ENCODE results near the gene CAMTA1.

CAMTA1 gene

DNA sequence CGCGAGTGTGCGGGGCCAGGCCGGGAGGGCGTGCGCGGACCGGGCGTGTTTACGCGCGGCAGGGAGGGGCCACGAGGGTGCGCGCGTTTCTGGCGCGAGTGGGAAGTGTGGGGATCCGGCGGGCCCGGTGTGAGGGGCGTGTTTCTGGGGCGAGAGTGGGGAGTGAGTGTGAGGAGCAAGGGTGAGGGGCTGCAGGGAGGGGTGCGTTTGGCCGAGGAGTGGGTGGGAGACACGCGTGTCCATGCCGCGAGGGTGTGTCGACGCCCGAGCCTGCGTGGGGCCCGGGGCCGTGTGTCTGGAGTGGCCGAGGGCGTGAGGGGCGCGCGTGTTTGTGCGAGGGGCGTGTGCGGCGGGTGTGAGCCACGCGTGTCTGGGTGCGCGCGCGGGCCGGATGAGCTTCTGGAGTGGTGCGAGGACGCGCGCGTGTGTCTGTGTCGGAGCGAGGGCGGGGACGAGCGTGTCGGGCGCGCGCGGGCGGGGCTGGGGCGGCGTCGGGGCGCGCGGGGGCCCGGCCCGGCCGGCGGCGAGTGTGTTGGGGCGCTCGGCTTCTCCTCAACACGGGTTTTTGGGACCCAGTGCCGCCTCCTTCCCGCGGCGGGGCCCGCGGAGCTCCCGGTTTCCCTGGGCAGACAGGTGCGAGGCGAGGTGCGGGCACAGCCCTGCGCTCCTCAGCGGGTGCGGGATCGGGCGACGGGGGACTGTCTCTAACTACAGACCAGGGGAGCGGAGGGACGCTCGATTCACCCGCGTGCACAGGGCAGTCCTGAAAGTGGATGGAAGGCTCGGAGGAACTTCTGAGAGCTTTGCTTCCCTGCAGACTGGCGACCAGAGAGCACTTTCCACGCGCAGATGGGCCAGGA is 920.0 kb downstream of the CAMTA1 start (continued):
- no peak for TF ChIP-seq ZNF391 (tag by site-specific recombination; IDR thresholded peaks at IDR 0.05; ENCODE audit: borderline replicate concordance, low read depth)
- TF ChIP-seq KLF1 (tag by site-specific recombination; IDR thresholded peaks at IDR 0.05) = peak; percentile 89
- TF ChIP-seq ZNF121 (tag by site-specific recombination; IDR thresholded peaks at IDR 0.05) = no peak
- TF ChIP-seq ZNF114 (tag by site-specific recombination; IDR thresholded peaks at IDR 0.05) = no peak
- TF ChIP-seq ZIC2 (tag by site-specific recombination; IDR thresholded peaks at IDR 0.05) = no peak
- no peak for TF ChIP-seq ZNF549 (tag by site-specific recombination; IDR thresholded peaks at IDR 0.05)
- no peak for TF ChIP-seq ZNF514 (tag by site-specific recombination; IDR thresholded peaks at IDR 0.05)
- peak; percentile 75 for TF ChIP-seq ZFHX2 (tag by site-specific recombination; conservative IDR thresholded peaks at IDR 0.05)
- TF ChIP-seq, protein P1, sequence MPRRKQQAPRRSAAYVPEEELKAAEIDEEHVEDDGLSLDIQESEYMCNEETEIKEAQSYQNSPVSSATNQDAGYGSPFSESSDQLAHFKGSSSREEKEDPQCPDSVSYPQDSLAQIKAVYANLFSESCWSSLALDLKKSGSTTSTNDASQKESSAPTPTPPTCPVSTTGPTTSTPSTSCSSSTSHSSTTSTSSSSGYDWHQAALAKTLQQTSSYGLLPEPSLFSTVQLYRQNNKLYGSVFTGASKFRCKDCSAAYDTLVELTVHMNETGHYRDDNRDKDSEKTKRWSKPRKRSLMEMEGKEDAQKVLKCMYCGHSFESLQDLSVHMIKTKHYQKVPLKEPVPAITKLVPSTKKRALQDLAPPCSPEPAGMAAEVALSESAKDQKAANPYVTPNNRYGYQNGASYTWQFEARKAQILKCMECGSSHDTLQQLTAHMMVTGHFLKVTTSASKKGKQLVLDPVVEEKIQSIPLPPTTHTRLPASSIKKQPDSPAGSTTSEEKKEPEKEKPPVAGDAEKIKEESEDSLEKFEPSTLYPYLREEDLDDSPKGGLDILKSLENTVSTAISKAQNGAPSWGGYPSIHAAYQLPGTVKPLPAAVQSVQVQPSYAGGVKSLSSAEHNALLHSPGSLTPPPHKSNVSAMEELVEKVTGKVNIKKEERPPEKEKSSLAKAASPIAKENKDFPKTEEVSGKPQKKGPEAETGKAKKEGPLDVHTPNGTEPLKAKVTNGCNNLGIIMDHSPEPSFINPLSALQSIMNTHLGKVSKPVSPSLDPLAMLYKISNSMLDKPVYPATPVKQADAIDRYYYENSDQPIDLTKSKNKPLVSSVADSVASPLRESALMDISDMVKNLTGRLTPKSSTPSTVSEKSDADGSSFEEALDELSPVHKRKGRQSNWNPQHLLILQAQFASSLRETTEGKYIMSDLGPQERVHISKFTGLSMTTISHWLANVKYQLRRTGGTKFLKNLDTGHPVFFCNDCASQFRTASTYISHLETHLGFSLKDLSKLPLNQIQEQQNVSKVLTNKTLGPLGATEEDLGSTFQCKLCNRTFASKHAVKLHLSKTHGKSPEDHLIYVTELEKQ (tag by site-specific recombination; IDR thresholded peaks at IDR 0.05; ENCODE audit: borderline replicate concordance) = no peak; the same call in 1 of the 2 replicates
- TF ChIP-seq ZNF830 (tag by site-specific recombination; IDR thresholded peaks at IDR 0.05; ENCODE audit: low read depth) = no peak
- TF ChIP-seq ZNF214 (tag by site-specific recombination; IDR thresholded peaks at IDR 0.05; ENCODE audit: borderline replicate concordance) = no peak
- no peak for TF ChIP-seq YY1 (tag by site-specific recombination; IDR thresholded peaks at IDR 0.05)
- TF ChIP-seq ZSCAN23 (tag by site-specific recombination; IDR thresholded peaks at IDR 0.05) = no peak
- 0 out of 2 replicates have a peak, but pooled peaks have one; percentile 36 for TF ChIP-seq KLF10 (tag by site-specific recombination; IDR thresholded peaks at IDR 0.05)
- TF ChIP-seq, protein P2, sequence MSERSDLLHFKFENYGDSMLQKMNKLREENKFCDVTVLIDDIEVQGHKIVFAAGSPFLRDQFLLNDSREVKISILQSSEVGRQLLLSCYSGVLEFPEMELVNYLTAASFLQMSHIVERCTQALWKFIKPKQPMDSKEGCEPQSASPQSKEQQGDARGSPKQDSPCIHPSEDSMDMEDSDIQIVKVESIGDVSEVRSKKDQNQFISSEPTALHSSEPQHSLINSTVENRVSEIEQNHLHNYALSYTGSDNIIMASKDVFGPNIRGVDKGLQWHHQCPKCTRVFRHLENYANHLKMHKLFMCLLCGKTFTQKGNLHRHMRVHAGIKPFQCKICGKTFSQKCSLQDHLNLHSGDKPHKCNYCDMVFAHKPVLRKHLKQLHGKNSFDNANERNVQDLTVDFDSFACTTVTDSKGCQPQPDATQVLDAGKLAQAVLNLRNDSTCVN (tag by site-specific recombination; optimal IDR thresholded peaks at IDR 0.05) = peak; percentile 84
- no peak for TF ChIP-seq ZNF776 (tag by site-specific recombination; IDR thresholded peaks at IDR 0.05; ENCODE audit: borderline replicate concordance)
- TF ChIP-seq, protein P3, sequence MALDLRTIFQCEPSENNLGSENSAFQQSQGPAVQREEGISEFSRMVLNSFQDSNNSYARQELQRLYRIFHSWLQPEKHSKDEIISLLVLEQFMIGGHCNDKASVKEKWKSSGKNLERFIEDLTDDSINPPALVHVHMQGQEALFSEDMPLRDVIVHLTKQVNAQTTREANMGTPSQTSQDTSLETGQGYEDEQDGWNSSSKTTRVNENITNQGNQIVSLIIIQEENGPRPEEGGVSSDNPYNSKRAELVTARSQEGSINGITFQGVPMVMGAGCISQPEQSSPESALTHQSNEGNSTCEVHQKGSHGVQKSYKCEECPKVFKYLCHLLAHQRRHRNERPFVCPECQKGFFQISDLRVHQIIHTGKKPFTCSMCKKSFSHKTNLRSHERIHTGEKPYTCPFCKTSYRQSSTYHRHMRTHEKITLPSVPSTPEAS (tag by site-specific recombination; IDR thresholded peaks at IDR 0.05) = no peak
- TF ChIP-seq, protein P4, sequence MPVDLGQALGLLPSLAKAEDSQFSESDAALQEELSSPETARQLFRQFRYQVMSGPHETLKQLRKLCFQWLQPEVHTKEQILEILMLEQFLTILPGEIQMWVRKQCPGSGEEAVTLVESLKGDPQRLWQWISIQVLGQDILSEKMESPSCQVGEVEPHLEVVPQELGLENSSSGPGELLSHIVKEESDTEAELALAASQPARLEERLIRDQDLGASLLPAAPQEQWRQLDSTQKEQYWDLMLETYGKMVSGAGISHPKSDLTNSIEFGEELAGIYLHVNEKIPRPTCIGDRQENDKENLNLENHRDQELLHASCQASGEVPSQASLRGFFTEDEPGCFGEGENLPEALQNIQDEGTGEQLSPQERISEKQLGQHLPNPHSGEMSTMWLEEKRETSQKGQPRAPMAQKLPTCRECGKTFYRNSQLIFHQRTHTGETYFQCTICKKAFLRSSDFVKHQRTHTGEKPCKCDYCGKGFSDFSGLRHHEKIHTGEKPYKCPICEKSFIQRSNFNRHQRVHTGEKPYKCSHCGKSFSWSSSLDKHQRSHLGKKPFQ (tag by site-specific recombination; IDR thresholded peaks at IDR 0.05) = no peak
- TF ChIP-seq ZNF701 (tag by site-specific recombination; IDR thresholded peaks at IDR 0.05) = no peak
- TF ChIP-seq ZNF211 (tag by site-specific recombination; IDR thresholded peaks at IDR 0.05; ENCODE audit: low read depth) = no peak
- peak; percentile 43; the same call in 1 of the 2 replicates for TF ChIP-seq ZEB2 (tag by site-specific recombination; IDR thresholded peaks at IDR 0.05)
- TF ChIP-seq, protein P5, sequence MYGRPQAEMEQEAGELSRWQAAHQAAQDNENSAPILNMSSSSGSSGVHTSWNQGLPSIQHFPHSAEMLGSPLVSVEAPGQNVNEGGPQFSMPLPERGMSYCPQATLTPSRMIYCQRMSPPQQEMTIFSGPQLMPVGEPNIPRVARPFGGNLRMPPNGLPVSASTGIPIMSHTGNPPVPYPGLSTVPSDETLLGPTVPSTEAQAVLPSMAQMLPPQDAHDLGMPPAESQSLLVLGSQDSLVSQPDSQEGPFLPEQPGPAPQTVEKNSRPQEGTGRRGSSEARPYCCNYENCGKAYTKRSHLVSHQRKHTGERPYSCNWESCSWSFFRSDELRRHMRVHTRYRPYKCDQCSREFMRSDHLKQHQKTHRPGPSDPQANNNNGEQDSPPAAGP (tag by site-specific recombination; IDR thresholded peaks at IDR 0.05) = peak; percentile 70; the same call in 1 of the 2 replicates
- TF ChIP-seq ZNF626 (tag by site-specific recombination; IDR thresholded peaks at IDR 0.05) = no peak
- TF ChIP-seq KLF8 (tag by site-specific recombination; IDR thresholded peaks at IDR 0.05) = peak; percentile 95
- TF ChIP-seq, protein P6, sequence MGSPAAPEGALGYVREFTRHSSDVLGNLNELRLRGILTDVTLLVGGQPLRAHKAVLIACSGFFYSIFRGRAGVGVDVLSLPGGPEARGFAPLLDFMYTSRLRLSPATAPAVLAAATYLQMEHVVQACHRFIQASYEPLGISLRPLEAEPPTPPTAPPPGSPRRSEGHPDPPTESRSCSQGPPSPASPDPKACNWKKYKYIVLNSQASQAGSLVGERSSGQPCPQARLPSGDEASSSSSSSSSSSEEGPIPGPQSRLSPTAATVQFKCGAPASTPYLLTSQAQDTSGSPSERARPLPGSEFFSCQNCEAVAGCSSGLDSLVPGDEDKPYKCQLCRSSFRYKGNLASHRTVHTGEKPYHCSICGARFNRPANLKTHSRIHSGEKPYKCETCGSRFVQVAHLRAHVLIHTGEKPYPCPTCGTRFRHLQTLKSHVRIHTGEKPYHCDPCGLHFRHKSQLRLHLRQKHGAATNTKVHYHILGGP (tag by site-specific recombination; IDR thresholded peaks at IDR 0.05) = no peak
- no peak for TF ChIP-seq ZNF16 (tag by site-specific recombination; IDR thresholded peaks at IDR 0.05; ENCODE audit: low read depth)
- peak; percentile 81; the same call in 1 of the 2 replicates for TF ChIP-seq ZBTB7A (tag by site-specific recombination; IDR thresholded peaks at IDR 0.05; ENCODE audit: low read depth)
- TF ChIP-seq, protein P7, sequence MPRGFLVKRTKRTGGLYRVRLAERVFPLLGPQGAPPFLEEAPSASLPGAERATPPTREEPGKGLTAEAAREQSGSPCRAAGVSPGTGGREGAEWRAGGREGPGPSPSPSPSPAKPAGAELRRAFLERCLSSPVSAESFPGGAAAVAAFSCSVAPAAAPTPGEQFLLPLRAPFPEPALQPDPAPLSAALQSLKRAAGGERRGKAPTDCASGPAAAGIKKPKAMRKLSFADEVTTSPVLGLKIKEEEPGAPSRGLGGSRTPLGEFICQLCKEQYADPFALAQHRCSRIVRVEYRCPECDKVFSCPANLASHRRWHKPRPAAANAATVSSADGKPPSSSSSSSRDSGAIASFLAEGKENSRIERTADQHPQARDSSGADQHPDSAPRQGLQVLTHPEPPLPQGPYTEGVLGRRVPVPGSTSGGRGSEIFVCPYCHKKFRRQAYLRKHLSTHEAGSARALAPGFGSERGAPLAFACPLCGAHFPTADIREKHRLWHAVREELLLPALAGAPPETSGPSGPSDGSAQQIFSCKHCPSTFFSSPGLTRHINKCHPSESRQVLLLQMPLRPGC (tag by site-specific recombination; IDR thresholded peaks at IDR 0.05) = no peak

All from HEK293 (cell line).